HG03175 (cell line): ENCODE data around the gene BRD3.
"Not testable (repeated sequence)": the region's sequence is repeated elsewhere in the genome, so short reads cannot be mapped to it uniquely, and the experiment has no call there.

Source experiments
- ATAC-seq: cut with Tn5 transposase; IDR thresholded peaks from one replicate; pipeline ENCODE4 v1.9.1; 2021; ENCODE audit warnings: mild to moderate bottlenecking, moderate library complexity; ENCODE audit not compliant: unreplicated experiment

The BRD3 gene

GRCh38 chr9:133995012-133995896 lies 72.6 kb downstream of the BRD3 start:
- no peak for ATAC-seq

GRCh38 chr9:133994353-133995011 lies 73.3 kb downstream of the BRD3 start:
- ATAC-seq = peak; percentile 24

GRCh38 chr9:133993635-133994253 lies 74.1 kb downstream of the BRD3 start:
- ATAC-seq = no peak

- ATAC-seq = peak; percentile 54
These were observed 74.8 kb downstream of the BRD3 start for GRCh38 chr9:133992780-133993634.

- peak; percentile 46 for ATAC-seq
These were observed 75.7 kb downstream of the BRD3 start, which contains the start of gene VAV2 for GRCh38 chr9:133991964-133992779. Gene VAV2, minus strand, starts transcription at chr9:133992324. Its CDS starts 46 bp downstream, at chr9:133992278.

- ATAC-seq = no peak
These were observed 76.5 kb downstream of the BRD3 start for GRCh38 chr9:133991214-133991921.

GRCh38 chr9:133990366-133991213 lies 77.2 kb downstream of the BRD3 start:
- ATAC-seq = no peak

GRCh38 chr9:133989625-133990365 lies 78.0 kb downstream of the BRD3 start:
- ATAC-seq = no peak

- not testable (repeated sequence) for ATAC-seq
These were observed 79.1 kb downstream of the BRD3 start for GRCh38 chr9:133988771-133989170.

- ATAC-seq = no peak
These were observed 79.7 kb downstream of the BRD3 start for GRCh38 chr9:133987946-133988665.

GRCh38 chr9:133987446-133987788 lies 80.4 kb downstream of the BRD3 start:
- ATAC-seq = no peak

GRCh38 chr9:133986774-133987445 lies 80.9 kb downstream of the BRD3 start:
- no peak for ATAC-seq

- ATAC-seq = no peak
These were observed 81.8 kb downstream of the BRD3 start for GRCh38 chr9:133986061-133986460.

GRCh38 chr9:133982971-133983720 lies 84.7 kb downstream of the BRD3 start:
- no peak for ATAC-seq

GRCh38 chr9:133981958-133982681 lies 85.7 kb downstream of the BRD3 start:
- ATAC-seq = no peak
